ENCODE results near the gene CISH. TPM values are rescaled to one million over a fixed set of nuclear protein-coding genes. Genes with fewer than 3 reads are reported as not detected.

CISH gene
- total and polyA plus RNA-seq, 7 experiments from 2014 or later: 10.9 to 486 (median 47.5) TPM

DNA sequence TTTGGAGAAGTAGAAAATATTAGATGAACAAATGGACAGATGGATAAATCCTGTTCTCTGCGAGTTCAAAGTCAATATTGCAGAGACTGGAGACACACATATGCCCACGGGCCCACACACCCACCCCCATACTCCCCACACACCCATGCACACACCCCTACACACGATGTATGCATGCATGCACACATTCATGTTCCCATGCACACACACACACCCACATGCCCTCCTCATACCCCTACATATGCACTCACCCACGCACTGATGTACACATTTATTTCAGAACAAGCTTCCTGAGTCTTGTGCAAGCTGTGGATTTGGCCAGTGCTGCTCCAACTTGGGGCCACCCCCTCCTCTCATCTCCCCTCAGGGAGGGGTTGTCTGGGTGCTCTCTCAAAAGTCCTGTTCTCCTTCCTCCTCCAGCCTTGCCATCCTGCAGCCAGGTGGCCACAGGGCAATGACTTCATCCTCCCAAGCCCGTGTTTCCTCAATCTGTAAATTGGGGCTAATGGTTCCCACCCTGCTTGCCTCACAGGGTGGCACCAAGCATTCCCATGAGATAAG lies 21.7 kb upstream of the CISH start:
- intact Hi-C loops (cut with micrococcal nuclease): loop anchor here in 1 of 2 donors (2.0 kb wide), 1 partner anchor 17 kb away; the partner anchor contains the start of gene MAPKAPK3
- Histone ChIP-seq H3K4me3 (ENCODE audit: low read length) (no peak overlapping the region), H3K27ac (ENCODE audit: low read depth, low read length) (no peak overlapping the region), H3K36me3 (ENCODE audit: control insufficient read depth in 2 of 3, insufficient read depth in 3 of 3, low read length in 3 of 3) (no peaks in the 10 kb centered on the region), H3K4me1 (ENCODE audit: control insufficient read depth in 2 of 2, insufficient read depth in 2 of 2, low read length in 2 of 2) (peaks cover 33 to 51% of the 10 kb centered on the region in 2 donors), H3K27me3 (ENCODE audit: control insufficient read depth in 2 of 2, insufficient read depth in 2 of 2, low read length in 2 of 2) (no peaks in the 10 kb centered on the region), H3K9me3 (ENCODE audit: control insufficient read depth in 2 of 3, low read length in 3 of 3) (no peaks in the 10 kb centered on the region)
- Mint-ChIP-seq H3K4me3 (peak overlapping the region in 5 of 10 donors; percentile 10 to 44 (median 18)), H3K27me3 (no peaks in the 10 kb centered on the region), H3K36me3 (peaks cover 0 to 17% (median 4%) of the 10 kb centered on the region in 5 donors), H3K27ac (peak overlapping the region; percentile 17 to 91 (median 73)), H3K4me1 (peaks cover 72 to 95% (median 88%) of the 10 kb centered on the region in 7 donors), H3K9me3 (peaks cover 0 to 2% (median 0%) of the 10 kb centered on the region in 11 donors)
- ATAC-seq: no peak
- POLR2A ChIA-PET: interaction anchor here (1.7 kb wide), 2 partner anchors 9 to 16 kb away, joined by 5 to 6 read pairs; partner anchors contain the start of gene MAPKAPK3
- CTCF ChIA-PET: interaction anchor here (0.9 kb wide), 1 partner anchor 17 kb away, joined by 4 read pairs; no protein-coding TSS in a partner anchor
- DNase-seq: no peak

- H3K4me3 ChIP-seq (ENCODE audit: low read length): no peak overlapping the region
- Mint-ChIP-seq H3K4me3 (peak overlapping the region in 8 of 10 donors; percentile 3 to 59 (median 34)), H3K36me3 (peaks cover 0 to 24% (median 0%) of the 10 kb centered on the region in 5 donors), H3K9me3 (peaks cover 0 to 2% (median 0%) of the 10 kb centered on the region in 11 donors), H3K27me3 (no peaks in the 10 kb centered on the region), H3K4me1 (peaks cover 71 to 95% (median 87%) of the 10 kb centered on the region in 7 donors), H3K27ac (peak overlapping the region; percentile 41 to 92 (median 73))
- intact Hi-C loops (cut with micrococcal nuclease): loop anchor here in 1 of 2 donors (2.0 kb wide), 1 partner anchor 16 kb away; the partner anchor contains the start of gene MAPKAPK3
- peak overlapping the region; percentile 9 for H3K27ac ChIP-seq (ENCODE audit: low read depth, low read length)
- no peaks in the 10 kb centered on the region for H3K27me3 ChIP-seq (ENCODE audit: control insufficient read depth in 2 of 2, insufficient read depth in 2 of 2, low read length in 2 of 2)
- H3K4me1 ChIP-seq (ENCODE audit: control insufficient read depth in 2 of 2, insufficient read depth in 2 of 2, low read length in 2 of 2): peaks cover 35 to 52% of the 10 kb centered on the region in 2 donors
- ChIA-PET POLR2A (interaction anchor here (1.0 to 1.7 kb wide), 2 partner anchors 8 to 11 kb away, joined by 3 to 6 read pairs; no protein-coding TSS in a partner anchor), CTCF (interaction anchor here (0.6 to 1.3 kb wide), 3 partner anchors 13 to 41 kb away, joined by 3 to 6 read pairs (median 5); no protein-coding TSS in a partner anchor)
- no peaks in the 10 kb centered on the region for H3K9me3 ChIP-seq (ENCODE audit: control insufficient read depth in 2 of 3, low read length in 3 of 3)
- H3K36me3 ChIP-seq (ENCODE audit: control insufficient read depth in 2 of 3, insufficient read depth in 3 of 3, low read length in 3 of 3): no peaks in the 10 kb centered on the region
- DNase-seq: no peak
- ATAC-seq: peak; percentile 46
Observed at GRCh38 chr3:50632450-50632849, 20.9 kb upstream of the CISH start.

DNA sequence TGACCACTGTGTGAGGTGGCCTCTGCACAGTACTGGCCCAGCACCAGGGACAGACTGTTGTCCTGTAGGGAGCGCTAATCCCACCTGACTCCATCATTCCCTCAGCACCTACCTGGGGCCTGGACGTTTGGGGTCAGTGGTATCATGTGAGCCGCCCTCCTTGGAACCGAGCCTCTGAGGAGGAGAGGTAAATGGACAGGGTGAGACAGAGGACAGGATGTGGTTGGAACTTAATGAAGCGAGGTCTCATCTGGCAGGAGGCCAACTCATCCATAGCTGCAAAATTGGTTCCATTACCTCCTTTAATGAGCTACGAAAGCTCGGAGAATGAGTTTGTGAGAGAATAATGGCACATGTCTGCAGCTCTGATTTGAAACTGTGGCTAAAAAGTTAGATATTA lies 19.3 kb upstream of the CISH start:
- Mint-ChIP-seq H3K4me3 (peak overlapping the region in 2 of 10 donors; percentile 39 to 42), H3K27me3 (no peaks in the 10 kb centered on the region), H3K9me3 (peaks cover 0 to 2% (median 0%) of the 10 kb centered on the region in 11 donors), H3K36me3 (peaks cover 0 to 22% (median 0%) of the 10 kb centered on the region in 5 donors), H3K27ac (peak overlapping the region in 8 of 9 donors; percentile 28 to 78 (median 69)), H3K4me1 (peaks cover 66 to 95% (median 85%) of the 10 kb centered on the region in 7 donors)
- intact Hi-C loops (cut with micrococcal nuclease): no loop called here
- CTCF ChIA-PET: interaction anchor here (1.2 kb wide), 1 partner anchor 22 kb away, joined by 5 read pairs; no protein-coding TSS in a partner anchor
- Histone ChIP-seq H3K9me3 (ENCODE audit: control insufficient read depth in 2 of 3, low read length in 3 of 3) (no peaks in the 10 kb centered on the region), H3K36me3 (ENCODE audit: control insufficient read depth in 2 of 3, insufficient read depth in 3 of 3, low read length in 3 of 3) (no peaks in the 10 kb centered on the region), H3K27me3 (ENCODE audit: control insufficient read depth in 2 of 2, insufficient read depth in 2 of 2, low read length in 2 of 2) (no peaks in the 10 kb centered on the region), H3K27ac (ENCODE audit: low read depth, low read length) (no peak overlapping the region), H3K4me3 (ENCODE audit: low read length) (no peak overlapping the region), H3K4me1 (ENCODE audit: control insufficient read depth in 2 of 2, insufficient read depth in 2 of 2, low read length in 2 of 2) (peaks cover 36 to 57% of the 10 kb centered on the region in 2 donors)
- DNase-seq: no peak
- POLR2A ChIA-PET: no interaction called here
- ATAC-seq: no peak

- peaks cover 66 to 96% (median 89%) of the 10 kb centered on the region in 7 donors for H3K4me1 Mint-ChIP-seq
Observed at GRCh38 chr3:50630394-50630793, 18.8 kb upstream of the CISH start.

GRCh38 chr3:50628601-50629000 lies 17.0 kb upstream of the CISH start:
- Histone ChIP-seq H3K4me3 (ENCODE audit: low read length) (no peak overlapping the region), H3K36me3 (ENCODE audit: control insufficient read depth in 2 of 3, insufficient read depth in 3 of 3, low read length in 3 of 3) (no peaks in the 10 kb centered on the region), H3K27me3 (ENCODE audit: control insufficient read depth in 2 of 2, insufficient read depth in 2 of 2, low read length in 2 of 2) (no peaks in the 10 kb centered on the region), H3K4me1 (ENCODE audit: control insufficient read depth in 2 of 2, insufficient read depth in 2 of 2, low read length in 2 of 2) (peaks cover 52 to 79% of the 10 kb centered on the region in 2 donors), H3K9me3 (ENCODE audit: control insufficient read depth in 2 of 3, low read length in 3 of 3) (no peaks in the 10 kb centered on the region), H3K27ac (ENCODE audit: low read depth, low read length) (no peak overlapping the region)
- intact Hi-C loops (cut with micrococcal nuclease): no loop called here
- Mint-ChIP-seq H3K36me3 (peaks cover 0 to 27% (median 0%) of the 10 kb centered on the region in 5 donors), H3K4me1 (peaks cover 73 to 100% (median 95%) of the 10 kb centered on the region in 7 donors), H3K4me3 (peak overlapping the region in 2 of 10 donors; percentile 20 to 53), H3K27me3 (no peaks in the 10 kb centered on the region), H3K27ac (peak overlapping the region in 5 of 9 donors; percentile 32 to 73 (median 67)), H3K9me3 (peaks cover 0 to 2% (median 0%) of the 10 kb centered on the region in 11 donors)
- POLR2A ChIA-PET: interaction anchor here (0.6 to 1.3 kb wide), 2 partner anchors 8 to 397 kb away, joined by 3 to 4 read pairs; no protein-coding TSS in a partner anchor
- CTCF ChIA-PET: interaction anchor here (0.6 to 3.4 kb wide), 4 partner anchors 10 to 264 kb away, joined by 3 to 14 read pairs (median 4); no protein-coding TSS in a partner anchor
- no peak for ATAC-seq
- DNase-seq: no peak

More at GRCh38 chr3:50630394-50630793, 18.8 kb upstream of the CISH start:
- no peaks in the 10 kb centered on the region for H3K36me3 ChIP-seq (ENCODE audit: control insufficient read depth in 2 of 3, insufficient read depth in 3 of 3, low read length in 3 of 3)
- ATAC-seq (no peak), DNase-seq (no peak)
- Mint-ChIP-seq H3K9me3 (peaks cover 0 to 2% (median 0%) of the 10 kb centered on the region in 11 donors), H3K4me3 (peak overlapping the region in 2 of 10 donors; percentile 34 to 42), H3K36me3 (peaks cover 0 to 24% (median 0%) of the 10 kb centered on the region in 5 donors), H3K27ac (peak overlapping the region in 7 of 9 donors; percentile 20 to 72 (median 39)), H3K27me3 (no peaks in the 10 kb centered on the region)
- H3K27ac ChIP-seq (ENCODE audit: low read depth, low read length): no peak overlapping the region
- no peaks in the 10 kb centered on the region for H3K27me3 ChIP-seq (ENCODE audit: control insufficient read depth in 2 of 2, insufficient read depth in 2 of 2, low read length in 2 of 2)
- ChIA-PET POLR2A (interaction anchor here (0.6 kb wide), 1 partner anchor 288 kb away, joined by 3 read pairs; no protein-coding TSS in a partner anchor), CTCF (interaction anchor here (1.0 to 1.6 kb wide), 3 partner anchors 15 to 23 kb away, joined by 3 to 5 read pairs (median 5); no protein-coding TSS in a partner anchor)
- no peak overlapping the region for H3K4me3 ChIP-seq (ENCODE audit: low read length)
- no peaks in the 10 kb centered on the region for H3K9me3 ChIP-seq (ENCODE audit: control insufficient read depth in 2 of 3, low read length in 3 of 3)
- H3K4me1 ChIP-seq (ENCODE audit: control insufficient read depth in 2 of 2, insufficient read depth in 2 of 2, low read length in 2 of 2): peaks cover 36 to 61% of the 10 kb centered on the region in 2 donors
- intact Hi-C loops (cut with micrococcal nuclease): no loop called here

DNA sequence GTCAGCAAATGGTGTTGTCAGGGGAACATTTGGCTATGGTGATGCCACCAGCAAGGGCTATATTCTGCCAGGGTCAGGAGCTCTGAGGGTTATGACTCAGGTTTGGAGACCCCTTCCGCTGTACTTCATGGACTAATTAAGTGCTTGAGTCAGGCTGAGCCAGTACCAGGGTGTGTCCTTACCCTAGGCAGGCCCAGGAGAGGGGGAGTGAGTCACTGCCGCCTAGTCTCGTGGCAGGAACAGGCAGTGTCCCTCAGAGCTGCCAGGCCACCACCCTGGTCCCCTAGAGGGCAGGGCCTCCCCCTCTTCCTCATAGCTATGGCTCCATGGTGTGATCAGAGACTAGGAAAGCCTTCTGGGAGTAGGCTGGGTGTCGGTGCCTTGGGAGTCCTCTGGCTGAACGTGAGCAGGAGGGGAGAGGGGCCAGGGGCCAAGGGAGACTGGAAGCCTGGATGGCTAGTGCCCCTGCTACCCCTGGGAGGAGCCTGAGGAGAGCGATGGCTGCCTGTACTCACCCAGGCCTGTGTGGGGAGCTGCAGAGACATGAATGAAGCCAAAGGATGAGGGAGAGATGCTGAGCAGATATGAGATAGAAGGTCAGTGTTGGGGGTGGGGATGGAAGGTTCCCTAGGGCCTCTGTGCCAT lies 16.0 kb upstream of the CISH start:
- H3K4me1 ChIP-seq (ENCODE audit: control insufficient read depth in 2 of 2, insufficient read depth in 2 of 2, low read length in 2 of 2): peaks cover 59 to 79% of the 10 kb centered on the region in 2 donors
- POLR2A ChIA-PET: no interaction called here
- no peaks in the 10 kb centered on the region for H3K9me3 ChIP-seq (ENCODE audit: control insufficient read depth in 2 of 3, low read length in 3 of 3)
- H3K36me3 ChIP-seq (ENCODE audit: control insufficient read depth in 2 of 3, insufficient read depth in 3 of 3, low read length in 3 of 3): no peaks in the 10 kb centered on the region
- intact Hi-C loops (cut with micrococcal nuclease): no loop called here
- H3K4me3 Mint-ChIP-seq: peak overlapping the region in 5 of 10 donors; percentile 19 to 45 (median 39)
- DNase-seq: no peak
- no peaks in the 10 kb centered on the region for H3K27me3 Mint-ChIP-seq
- H3K4me3 ChIP-seq (ENCODE audit: low read length): no peak overlapping the region
- no peak overlapping the region for H3K27ac ChIP-seq (ENCODE audit: low read depth, low read length)
- peaks cover 0 to 31% (median 0%) of the 10 kb centered on the region in 5 donors for H3K36me3 Mint-ChIP-seq
- CTCF ChIA-PET: interaction anchor here (0.6 to 3.4 kb wide), 3 partner anchors 9 to 265 kb away, joined by 3 to 14 read pairs (median 3); no protein-coding TSS in a partner anchor
- no peaks in the 10 kb centered on the region for H3K27me3 ChIP-seq (ENCODE audit: control insufficient read depth in 2 of 2, insufficient read depth in 2 of 2, low read length in 2 of 2)
- H3K9me3 Mint-ChIP-seq: peaks cover 0 to 2% (median 0%) of the 10 kb centered on the region in 11 donors
- peak; percentile 90 for ATAC-seq
- H3K27ac Mint-ChIP-seq: peak overlapping the region in 8 of 9 donors; percentile 1 to 75 (median 64)
- H3K4me1 Mint-ChIP-seq: peaks cover 74 to 100% (median 94%) of the 10 kb centered on the region in 7 donors

Measured in naive thymus-derived CD4-positive, alpha-beta T cell (primary cell).